Left lung (tissue), 10 donors: ENCODE results near the gene LARP1. TPM values are rescaled to one million over a fixed set of nuclear protein-coding genes. Genes with fewer than 3 reads are reported as not detected.

Source experiments
- ATAC-seq: fragments of 200-7000 bp; cut with Tn5 transposase; one replicate; pipeline ENCODE4 v1.9.1; 2020; ENCODE audit warnings: moderate library complexity
- DNase-seq, 4 donors: peaks; one replicate each; pipeline ENCODE4 v3.0.0-alpha.2; 2013 to 2020
- H3K27ac ChIP-seq, 2 donors: fragments of 200-600 bp; sonication (generic) in 1 of 2; one replicate each; pipeline versions ENCODE4 v1.5.0 to v1.8.0; 2020 to 2021
- H3K27me3 ChIP-seq, 2 donors: fragments of 200-600 bp; sonication (generic) in 1 of 2; one replicate each; pipeline versions ENCODE4 v1.5.0 to v1.8.0; 2020 to 2021
- H3K36me3 ChIP-seq, 2 donors: fragments of 200-600 bp; sonication (generic) in 1 of 2; one replicate each; pipeline versions ENCODE4 v1.5.0 to v1.8.0; 2020 to 2021
- H3K4me1 ChIP-seq, 2 donors: fragments of 200-600 bp; one replicate each; pipeline ENCODE4 v1.8.0; 2021
- H3K4me3 ChIP-seq, 2 donors: fragments of 200-600 bp; sonication (generic) in 1 of 2; one replicate each; pipeline versions ENCODE4 v1.5.0 to v1.8.0; 2020 to 2021; ENCODE audit warnings: mild to moderate bottlenecking in 1 of 2
- H3K9me3 ChIP-seq, 2 donors: fragments of 200-600 bp; sonication (generic) in 1 of 2; one replicate each; pipeline versions ENCODE4 v1.5.0 to v1.8.0; 2020 to 2021
- CTCF ChIP-seq, 2 donors: fragments of 200-600 bp; sonication (generic) in 1 of 2; IDR thresholded peaks; one replicate each; pipeline versions ENCODE4 v1.5.0 to v1.8.0; 2021; ENCODE audit warnings: antibody characterized with exemption in 2 of 2
- intact Hi-C, 2 donors: fragments of 100-400 bp; cut with DNase I; formaldehyde crosslinking; loops; one replicate each; pipeline versions ENCODE4 v1.11.2 to v1.14.2; 2022
- polyA plus RNA-seq, 6 donors: library from polyadenylated mRNA; unstranded; fragments of 120-200 nt; gene quantifications; one replicate each; pipeline ENCODE4 v1.2.1, GENCODE V29; 2013; ENCODE audit not compliant: insufficient read length in 6 of 6
- total RNA-seq, 2 donors: library from RNA; stranded (reverse); fragmentation: NEBNext Ultra II Directional; extraction: Animal tissue kit (Norgen Biotek cat#: 25700); gene quantifications; one replicate each; pipeline ENCODE4 v1.2.1, GENCODE V29; 2021
- donor health status: DM: no; HTN: yes; CAD: no.
- donor health status: DM: no; HTN: no; CAD: no.

The LARP1 gene
- total and polyA plus RNA-seq, 8 donors: 90.3 to 172 (median 109) TPM

DNA sequence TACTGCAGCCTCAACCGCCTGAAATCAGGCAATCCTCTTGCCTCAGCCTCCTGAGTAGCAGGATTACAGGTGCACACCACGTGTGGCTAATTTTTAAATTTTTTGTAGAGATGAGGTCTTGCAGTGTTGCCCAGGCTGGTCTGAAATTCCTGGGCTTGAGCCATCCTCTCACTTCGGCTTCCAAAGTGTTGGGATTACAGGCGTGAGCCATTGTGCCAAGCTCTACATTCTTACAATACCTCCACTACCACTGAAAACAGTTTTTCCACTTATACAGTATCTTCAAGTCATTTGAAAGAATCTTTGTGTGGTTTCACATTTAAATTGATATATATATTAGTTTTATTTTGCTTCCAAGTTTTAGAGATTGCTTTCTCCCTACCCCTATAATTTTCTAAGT lies 42.6 kb downstream of the LARP1 start:
- Histone ChIP-seq H3K27ac (no peak overlapping the region), H3K36me3 (peaks cover 0 to 94% of the 10 kb centered on the region in 2 donors), H3K27me3 (no peaks in the 10 kb centered on the region), H3K4me1 (no peaks in the 10 kb centered on the region), H3K9me3 (no peaks in the 10 kb centered on the region), H3K4me3 (no peak overlapping the region)
- intact Hi-C loops: no loop called here
- no peak for ATAC-seq
- no peak for DNase-seq
- no peak for TF ChIP-seq CTCF (IDR thresholded peaks at IDR 0.05)

GRCh38 chr5:154800582-154800981 lies 45.4 kb downstream of the LARP1 start:
- DNase-seq (no peak), ATAC-seq (no peak)
- H3K4me3 ChIP-seq: no peak overlapping the region
- H3K4me1 ChIP-seq: no peaks in the 10 kb centered on the region
- H3K27ac ChIP-seq: no peak overlapping the region
- TF ChIP-seq CTCF (IDR thresholded peaks at IDR 0.05): no peak
- H3K9me3 ChIP-seq: no peaks in the 10 kb centered on the region
- H3K27me3 ChIP-seq: no peaks in the 10 kb centered on the region
- intact Hi-C loops: no loop called here
- peaks cover 0 to 94% of the 10 kb centered on the region in 2 donors for H3K36me3 ChIP-seq

- no peak overlapping the region for H3K27ac ChIP-seq
- no peaks in the 10 kb centered on the region for H3K4me1 ChIP-seq
- intact Hi-C loops: no loop called here
- H3K27me3 ChIP-seq: no peaks in the 10 kb centered on the region
- H3K36me3 ChIP-seq: peaks cover 0 to 99% of the 10 kb centered on the region in 2 donors
- ATAC-seq (no peak), DNase-seq (no peak)
- no peaks in the 10 kb centered on the region for H3K9me3 ChIP-seq
- no peak overlapping the region for H3K4me3 ChIP-seq
- no peak for TF ChIP-seq CTCF (IDR thresholded peaks at IDR 0.05)
These were observed 45.9 kb downstream of the LARP1 start for GRCh38 chr5:154801083-154801482.

GRCh38 chr5:154802050-154802449 lies 46.9 kb downstream of the LARP1 start:
- Histone ChIP-seq H3K9me3 (no peaks in the 10 kb centered on the region), H3K4me1 (no peaks in the 10 kb centered on the region), H3K4me3 (no peak overlapping the region), H3K36me3 (peaks cover 0 to 99% of the 10 kb centered on the region in 2 donors), H3K27me3 (no peaks in the 10 kb centered on the region), H3K27ac (no peak overlapping the region)
- ATAC-seq (no peak), DNase-seq (no peak)
- no peak for TF ChIP-seq CTCF (IDR thresholded peaks at IDR 0.05)
- intact Hi-C loops: no loop called here

DNA sequence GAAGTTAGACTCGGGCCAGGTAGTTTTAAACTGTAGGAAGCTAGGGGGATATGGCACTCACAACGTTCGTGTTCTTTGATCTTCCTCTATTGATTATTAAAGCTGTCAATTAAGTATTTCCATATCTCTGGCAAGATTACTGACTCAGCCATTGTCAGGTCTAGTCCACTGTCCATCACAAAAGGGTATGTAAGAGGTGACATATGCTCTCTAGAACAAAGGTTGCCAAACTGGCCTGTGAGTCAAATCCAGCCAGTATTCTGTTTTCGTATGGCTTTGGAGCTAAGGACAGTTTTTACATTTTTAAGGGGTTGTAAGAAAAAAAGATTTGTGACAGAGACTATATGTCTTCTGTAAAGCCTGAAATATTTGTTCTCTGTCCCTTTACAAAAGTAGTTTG lies 51.0 kb downstream of the LARP1 start:
- Histone ChIP-seq H3K27ac (no peak overlapping the region), H3K4me3 (no peak overlapping the region), H3K4me1 (peaks cover 0 to under 1% of the 10 kb centered on the region in 2 donors), H3K9me3 (no peaks in the 10 kb centered on the region), H3K36me3 (peaks cover 0 to 99% of the 10 kb centered on the region in 2 donors), H3K27me3 (no peaks in the 10 kb centered on the region)
- ATAC-seq (no peak), DNase-seq (no peak)
- intact Hi-C loops: no loop called here
- TF ChIP-seq CTCF (IDR thresholded peaks at IDR 0.05): no peak
